C4-2B (cell line): ENCODE data around the gene TRPC4AP.

Experiments used
- H3K27ac ChIP-seq: fragments of 450-650 bp; 2 replicates; pipeline ENCODE4 v1.5.1; 2017
- ZFX ChIP-seq: fragments of 450-650 bp; IDR thresholded peaks from 2 replicates; pipeline ENCODE4 v1.6.1; 2017
- TF ChIP-seq, protein P1 (sequence below): fragments of 450-650 bp; conservative IDR thresholded peaks from 2 replicates; pipeline ENCODE4 v1.5.1; 2017; ENCODE audit warnings: mild to moderate bottlenecking

The TRPC4AP gene

GRCh38 chr20:35003211-35004031 is 89.2 kb downstream of the TRPC4AP start:
- TF ChIP-seq, protein P1, sequence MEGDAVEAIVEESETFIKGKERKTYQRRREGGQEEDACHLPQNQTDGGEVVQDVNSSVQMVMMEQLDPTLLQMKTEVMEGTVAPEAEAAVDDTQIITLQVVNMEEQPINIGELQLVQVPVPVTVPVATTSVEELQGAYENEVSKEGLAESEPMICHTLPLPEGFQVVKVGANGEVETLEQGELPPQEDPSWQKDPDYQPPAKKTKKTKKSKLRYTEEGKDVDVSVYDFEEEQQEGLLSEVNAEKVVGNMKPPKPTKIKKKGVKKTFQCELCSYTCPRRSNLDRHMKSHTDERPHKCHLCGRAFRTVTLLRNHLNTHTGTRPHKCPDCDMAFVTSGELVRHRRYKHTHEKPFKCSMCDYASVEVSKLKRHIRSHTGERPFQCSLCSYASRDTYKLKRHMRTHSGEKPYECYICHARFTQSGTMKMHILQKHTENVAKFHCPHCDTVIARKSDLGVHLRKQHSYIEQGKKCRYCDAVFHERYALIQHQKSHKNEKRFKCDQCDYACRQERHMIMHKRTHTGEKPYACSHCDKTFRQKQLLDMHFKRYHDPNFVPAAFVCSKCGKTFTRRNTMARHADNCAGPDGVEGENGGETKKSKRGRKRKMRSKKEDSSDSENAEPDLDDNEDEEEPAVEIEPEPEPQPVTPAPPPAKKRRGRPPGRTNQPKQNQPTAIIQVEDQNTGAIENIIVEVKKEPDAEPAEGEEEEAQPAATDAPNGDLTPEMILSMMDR, result no peak
- TF ChIP-seq ZFX, result no peak
- H3K27ac ChIP-seq, result no peak overlapping the region

DNA sequence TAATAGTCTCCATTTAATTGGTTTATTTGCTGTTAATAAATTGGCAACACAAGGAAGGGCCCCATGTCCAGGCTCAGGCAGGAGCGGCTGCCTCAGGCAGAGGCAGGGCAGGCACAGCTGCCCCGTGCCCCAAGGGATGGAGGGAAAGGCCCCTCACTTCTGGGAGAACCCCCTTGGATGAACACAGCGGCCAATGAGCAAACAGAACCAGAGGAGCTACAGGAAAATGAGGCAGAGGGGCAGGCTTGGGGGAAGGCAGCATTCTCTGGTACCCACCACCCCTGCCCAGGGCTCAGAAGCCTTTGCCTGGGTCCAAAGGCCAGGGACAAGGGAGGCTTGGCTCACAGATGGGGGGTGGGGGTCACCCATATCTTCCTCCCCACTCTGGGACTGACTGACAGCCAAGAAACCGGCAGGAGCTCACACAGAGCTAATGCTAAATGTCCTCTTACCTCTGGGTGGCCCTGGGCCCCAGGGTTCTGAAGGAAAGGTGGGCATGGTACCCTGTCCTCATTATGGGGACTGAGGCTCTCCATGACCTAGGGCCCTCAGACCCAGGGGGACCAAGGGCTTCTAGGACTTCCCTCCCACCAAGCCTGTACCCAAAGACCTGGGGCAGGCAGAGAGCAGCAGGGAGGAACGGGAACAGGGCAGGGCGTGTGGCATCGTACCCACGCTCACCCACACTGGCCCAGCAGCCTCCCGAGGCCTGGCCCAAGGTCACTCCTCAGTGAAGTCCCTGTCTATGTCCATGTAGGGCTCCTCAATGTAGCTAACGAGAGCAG is 90.0 kb downstream of the TRPC4AP start:
- H3K27ac ChIP-seq, result no peak overlapping the region
- TF ChIP-seq, protein P1, result no peak
- TF ChIP-seq ZFX, result no peak

- TF ChIP-seq, protein P1, result no peak; the same call in 1 of the 2 replicates
- no peak for TF ChIP-seq ZFX
- no peak overlapping the region for H3K27ac ChIP-seq
These were observed 90.8 kb downstream of the TRPC4AP start for GRCh38 chr20:35001596-35002362.

- TF ChIP-seq ZFX, result no peak
- TF ChIP-seq, protein P1, result no peak
- no peak overlapping the region for H3K27ac ChIP-seq
These were observed 91.5 kb downstream of the TRPC4AP start for GRCh38 chr20:35000922-35001595.

- TF ChIP-seq ZFX, result no peak
- TF ChIP-seq, protein P1, result no peak
- no peak overlapping the region for H3K27ac ChIP-seq
These were observed 92.2 kb downstream of the TRPC4AP start for GRCh38 chr20:35000311-35000921.

DNA sequence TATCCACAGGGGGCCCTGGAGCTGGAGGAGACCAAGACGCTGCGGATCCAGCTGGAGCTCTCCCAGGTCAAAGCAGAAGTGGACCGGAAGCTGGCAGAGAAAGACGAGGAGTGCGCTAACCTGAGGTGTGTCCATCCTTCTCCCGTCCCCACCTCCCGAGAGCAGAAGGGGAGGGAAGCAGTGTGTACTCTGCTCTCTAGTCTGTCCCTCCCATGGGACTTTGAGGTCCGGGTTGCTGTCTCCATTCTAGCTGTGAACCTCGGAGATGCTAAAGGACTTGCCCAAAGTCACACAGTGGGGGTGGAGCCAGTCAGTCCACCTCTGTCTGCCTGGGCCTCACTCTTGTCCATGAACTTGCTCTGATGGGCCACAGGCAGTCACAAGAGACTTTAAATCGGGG is 92.8 kb downstream of the TRPC4AP start:
- TF ChIP-seq, protein P1, result no peak
- TF ChIP-seq ZFX, result no peak
- H3K27ac ChIP-seq, result no peak overlapping the region
